Uterus (tissue), 4 donors: ENCODE data around the gene EIPR1. TPM values are rescaled to one million over a fixed set of nuclear protein-coding genes. Genes with fewer than 3 reads are reported as not detected.

ENCODE experiments used
- DNase-seq, 2 donors: peaks; one replicate each; pipeline ENCODE4 v3.0.0-alpha.2; 2019 to 2020
- H3K27ac ChIP-seq, 2 donors: fragments of 200-600 bp; sonication (generic); 1 replicate in 1 of 2; 2 replicates in 1 of 2; pipeline ENCODE4 v1.5.1; 2016 to 2018
- H3K27me3 ChIP-seq, 2 donors: fragments of 200-600 bp; sonication (generic); one replicate each; pipeline ENCODE4 v1.5.1; 2018 to 2019; ENCODE audit warnings: control low read depth in 1 of 2
- H3K36me3 ChIP-seq, 2 donors: fragments of 200-600 bp; sonication (generic); one replicate each; pipeline ENCODE4 v1.5.1; 2019; ENCODE audit warnings: control low read depth in 1 of 2
- H3K4me1 ChIP-seq, 2 donors: fragments of 200-600 bp; sonication (generic); one replicate each; pipeline ENCODE4 v1.5.1; 2018 to 2019; ENCODE audit warnings: control low read depth in 1 of 2
- H3K4me3 ChIP-seq, 2 donors: fragments of 200-600 bp; sonication (generic); 1 replicate in 1 of 2; 2 replicates in 1 of 2; pipeline ENCODE4 v1.5.1; 2018 to 2019; ENCODE audit warnings: mild to moderate bottlenecking in 1 of 2
- H3K9me3 ChIP-seq, 2 donors: fragments of 200-600 bp; sonication (generic); one replicate each; pipeline ENCODE4 v1.5.1; 2019; ENCODE audit warnings: control low read depth in 1 of 2
- CTCF ChIP-seq, 4 experiments: fragments of 200-600 bp in 2 of 4; fragments of 450-650 bp in 2 of 4; sonication (generic) in 2 of 4; IDR thresholded peaks; one replicate each; pipeline ENCODE4 v1.5.1; 2016 to 2019; ENCODE audit warnings: antibody characterized with exemption in 4 of 4, mild to moderate bottlenecking in 2 of 4, moderate library complexity in 1 of 4
- POLR2A ChIP-seq, 2 donors: fragments of 450-650 bp; IDR thresholded peaks; one replicate each; pipeline ENCODE4 v1.6.1; 2016; ENCODE audit warnings: antibody characterized with exemption in 2 of 2, mild to moderate bottlenecking in 1 of 2, moderate library complexity in 1 of 2
- intact Hi-C: fragments of 100-400 bp; cut with DNase I; formaldehyde crosslinking; loops from one replicate; pipeline ENCODE4 v1.15.1; 2023; ENCODE audit warnings: low total_unique reads
- total RNA-seq, 4 donors: library from RNA; depleted of rRNA in 3 of 4; stranded (reverse); fragments of >200 nt in 3 of 4; gene quantifications; one replicate each; pipeline versions ENCODE4 v1.1.0 to v1.2.4, GENCODE V29; 2014 to 2023
- donor health status: DM: yes; HTN: yes; CAD: no.

The EIPR1 gene
- total RNA-seq, 4 donors from 2014 or later = 0.59 to 28.9 (median 20.4) TPM

GRCh38 chr2:3321825-3322224, 55.8 kb downstream of the EIPR1 start:
- Histone ChIP-seq H3K4me1 (no peaks in the 10 kb centered on the region), H3K27ac (no peak overlapping the region), H3K27me3 (no peaks in the 10 kb centered on the region), H3K36me3 (no peaks in the 10 kb centered on the region), H3K4me3 (no peak overlapping the region), H3K9me3 (no peaks in the 10 kb centered on the region)
- DNase-seq = no peak
- TF ChIP-seq POLR2A (IDR thresholded peaks at IDR 0.05) = no peak
- no peak for TF ChIP-seq CTCF (IDR thresholded peaks at IDR 0.05)
- intact Hi-C loops = no loop called here

GRCh38 chr2:3320910-3321605, 56.6 kb downstream of the EIPR1 start:
- Histone ChIP-seq H3K4me1 (no peaks in the 10 kb centered on the region), H3K27me3 (no peaks in the 10 kb centered on the region), H3K27ac (no peak overlapping the region), H3K9me3 (no peaks in the 10 kb centered on the region), H3K4me3 (no peak overlapping the region), H3K36me3 (no peaks in the 10 kb centered on the region)
- DNase-seq = no peak
- intact Hi-C loops = no loop called here
- no peak for TF ChIP-seq POLR2A (IDR thresholded peaks at IDR 0.05)
- no peak for TF ChIP-seq CTCF (IDR thresholded peaks at IDR 0.05)

- no peaks in the 10 kb centered on the region for H3K36me3 ChIP-seq
- H3K27me3 ChIP-seq = no peaks in the 10 kb centered on the region
- TF ChIP-seq POLR2A (IDR thresholded peaks at IDR 0.05) (no peak), CTCF (IDR thresholded peaks at IDR 0.05) (no peak)
- H3K27ac ChIP-seq = no peak overlapping the region
- H3K9me3 ChIP-seq = no peaks in the 10 kb centered on the region
- intact Hi-C loops = no loop called here
- no peaks in the 10 kb centered on the region for H3K4me1 ChIP-seq
- DNase-seq = no peak
- H3K4me3 ChIP-seq = no peak overlapping the region
Measured at GRCh38 chr2:3319745-3320566, 57.7 kb downstream of the EIPR1 start.

- Histone ChIP-seq H3K27ac (no peak overlapping the region), H3K4me1 (no peaks in the 10 kb centered on the region), H3K36me3 (no peaks in the 10 kb centered on the region), H3K27me3 (no peaks in the 10 kb centered on the region), H3K4me3 (no peak overlapping the region), H3K9me3 (no peaks in the 10 kb centered on the region)
- TF ChIP-seq POLR2A (IDR thresholded peaks at IDR 0.05) (no peak), CTCF (IDR thresholded peaks at IDR 0.05) (no peak)
- intact Hi-C loops = no loop called here
- no peak for DNase-seq
Measured at GRCh38 chr2:3319134-3319533, 58.5 kb downstream of the EIPR1 start.
